Nephron progenitor cell (in vitro differentiated cells): Measurements from ENCODE around the gene ACOD1.

Source experiments
- DNase-seq: peaks from one replicate; pipeline ENCODE4 v3.0.0; 2021
- H3K27ac Mint-ChIP-seq: 2 replicates; pipeline ENCODE4 v1.8.0; 2021; ENCODE audit warnings: mild to moderate bottlenecking, moderate library complexity, mixed read lengths
- H3K27me3 Mint-ChIP-seq: 2 replicates; pipeline ENCODE4 v1.8.0; 2021; ENCODE audit warnings: mild to moderate bottlenecking, low read depth, mixed read lengths; ENCODE audit not compliant: poor library complexity
- H3K36me3 Mint-ChIP-seq: 2 replicates; pipeline ENCODE4 v1.8.0; 2021; ENCODE audit warnings: low read depth, mixed read lengths
- H3K4me1 Mint-ChIP-seq: 2 replicates; pipeline ENCODE4 v1.8.0; 2021; ENCODE audit warnings: mixed read lengths
- H3K4me3 Mint-ChIP-seq: 2 replicates; pipeline ENCODE4 v1.8.0; 2021; ENCODE audit warnings: mild to moderate bottlenecking, moderate library complexity, mixed read lengths
- H3K9me3 Mint-ChIP-seq: 2 replicates; pipeline ENCODE4 v1.8.0; 2021; ENCODE audit warnings: mild to moderate bottlenecking, moderate library complexity, mixed read lengths
- CTCF ChIP-seq: fragments of 200-600 bp; sonication (generic); IDR thresholded peaks from 2 replicates; pipeline ENCODE4 v1.5.0; 2021; ENCODE audit warnings: antibody characterized with exemption

The ACOD1 gene

DNA sequence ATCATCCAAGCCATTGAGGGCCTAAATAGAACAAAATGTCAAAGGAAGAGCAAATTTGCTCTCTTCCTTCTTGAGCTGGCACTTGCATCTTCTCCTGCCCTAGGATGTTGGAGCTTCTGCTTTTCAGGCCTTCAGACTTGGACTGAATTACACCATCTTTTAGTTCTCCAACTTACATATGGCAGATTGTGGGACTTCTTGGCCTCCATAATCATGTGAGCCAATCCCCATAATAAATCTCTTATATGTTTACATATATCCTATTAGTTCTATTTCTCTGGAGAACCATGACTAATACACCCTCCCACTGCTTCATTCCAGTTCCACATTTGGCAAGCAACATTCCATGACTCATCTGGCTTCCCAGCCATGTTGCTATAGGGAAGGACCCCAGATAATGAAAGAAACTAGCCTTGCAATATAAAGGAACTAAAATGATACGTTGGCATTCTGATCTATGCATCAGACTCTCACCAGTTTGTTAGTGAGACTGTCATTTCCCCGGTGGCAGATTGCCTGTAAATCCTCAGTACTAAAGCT is 11.0 kb upstream of the ACOD1 start:
- Mint-ChIP-seq H3K27ac (no peak overlapping the region), H3K4me1 (no peaks in the 10 kb centered on the region), H3K4me3 (no peak overlapping the region), H3K36me3 (no peaks in the 10 kb centered on the region), H3K27me3 (peaks cover 11% of the 10 kb centered on the region), H3K9me3 (no peaks in the 10 kb centered on the region)
- DNase-seq = no peak
- no peak for TF ChIP-seq CTCF

DNA sequence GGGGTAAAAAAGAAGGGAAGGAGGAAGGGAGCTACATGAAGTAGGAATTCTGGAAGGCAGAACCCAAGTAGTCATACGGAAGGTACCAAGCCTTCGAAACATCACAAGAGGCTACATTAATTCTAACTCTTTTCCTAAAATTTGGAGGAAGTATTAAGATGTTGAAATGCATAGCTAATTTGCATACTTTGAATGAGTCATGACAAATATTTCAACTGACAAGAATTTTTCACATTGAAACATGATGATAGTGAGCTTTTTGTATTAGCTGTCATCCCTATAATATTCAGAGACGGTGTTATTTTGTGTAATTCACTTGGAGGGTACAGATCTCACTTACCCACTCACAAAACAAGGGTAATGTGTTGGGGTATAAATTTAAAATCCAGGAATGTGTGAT is 9.1 kb upstream of the ACOD1 start:
- H3K4me1 Mint-ChIP-seq = no peaks in the 10 kb centered on the region
- DNase-seq = no peak
- H3K27ac Mint-ChIP-seq = no peak overlapping the region
- H3K27me3 Mint-ChIP-seq = peaks cover 11% of the 10 kb centered on the region
- H3K36me3 Mint-ChIP-seq = no peaks in the 10 kb centered on the region
- no peak for TF ChIP-seq CTCF
- H3K4me3 Mint-ChIP-seq = no peak overlapping the region
- no peaks in the 10 kb centered on the region for H3K9me3 Mint-ChIP-seq

DNA sequence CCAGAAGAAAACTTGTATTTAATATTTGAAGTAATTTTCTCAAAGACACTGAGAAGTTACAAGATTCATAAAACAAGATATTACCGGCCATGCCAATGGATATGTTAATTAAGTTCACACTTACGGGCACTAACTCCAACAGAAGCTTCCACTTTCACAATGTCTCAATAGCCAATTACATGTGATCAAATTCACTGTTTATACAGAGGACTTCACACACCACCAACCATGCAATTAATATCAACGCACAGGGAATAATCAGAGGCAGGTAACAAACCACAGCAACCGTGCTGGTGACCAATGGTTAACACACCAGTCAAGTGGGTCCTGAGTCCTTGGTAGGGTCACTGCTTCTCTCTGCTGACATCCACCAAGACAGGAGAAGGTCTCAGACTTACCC is 5.9 kb upstream of the ACOD1 start:
- TF ChIP-seq CTCF = no peak
- peaks cover 3% of the 10 kb centered on the region for H3K9me3 Mint-ChIP-seq
- H3K27me3 Mint-ChIP-seq = peaks cover 9% of the 10 kb centered on the region
- H3K27ac Mint-ChIP-seq = no peak overlapping the region
- H3K36me3 Mint-ChIP-seq = no peaks in the 10 kb centered on the region
- H3K4me1 Mint-ChIP-seq = no peaks in the 10 kb centered on the region
- H3K4me3 Mint-ChIP-seq = no peak overlapping the region
- DNase-seq = no peak

- Mint-ChIP-seq H3K27ac (no peak overlapping the region), H3K9me3 (peaks cover 3% of the 10 kb centered on the region), H3K4me1 (no peaks in the 10 kb centered on the region), H3K27me3 (peaks cover 7% of the 10 kb centered on the region), H3K4me3 (no peak overlapping the region), H3K36me3 (no peaks in the 10 kb centered on the region)
- no peak for DNase-seq
- no peak for TF ChIP-seq CTCF
Observed at GRCh38 chr13:76943646-76944045, 4.7 kb upstream of the ACOD1 start.

GRCh38 chr13:76944456-76944855 is 3.9 kb upstream of the ACOD1 start:
- Mint-ChIP-seq H3K4me1 (no peaks in the 10 kb centered on the region), H3K27ac (no peak overlapping the region), H3K36me3 (no peaks in the 10 kb centered on the region), H3K4me3 (no peak overlapping the region), H3K27me3 (peaks cover 4% of the 10 kb centered on the region), H3K9me3 (peaks cover 3% of the 10 kb centered on the region)
- DNase-seq = no peak
- no peak for TF ChIP-seq CTCF

DNA sequence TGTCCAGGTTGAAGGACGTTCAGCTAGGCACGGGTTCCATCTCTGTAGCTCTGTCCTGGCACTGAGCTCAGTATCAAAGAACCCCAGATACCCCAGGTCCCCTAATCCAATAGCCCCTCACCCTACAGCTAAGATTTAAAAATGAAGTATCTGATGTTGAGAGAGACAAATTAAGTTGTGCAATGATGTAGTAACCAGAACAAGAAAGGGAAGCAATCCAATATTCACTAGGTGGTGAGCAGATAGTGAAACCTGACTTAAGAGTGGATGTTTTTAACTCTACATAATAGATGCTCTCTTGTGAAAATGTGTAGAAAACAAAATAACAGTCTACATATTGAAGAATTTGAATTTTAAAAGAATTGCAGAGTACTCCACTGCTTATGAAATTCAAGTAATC is 1.8 kb downstream of the ACOD1 start:
- no peak overlapping the region for H3K27ac Mint-ChIP-seq
- H3K36me3 Mint-ChIP-seq = no peaks in the 10 kb centered on the region
- H3K9me3 Mint-ChIP-seq = peaks cover 3% of the 10 kb centered on the region
- H3K4me1 Mint-ChIP-seq = no peaks in the 10 kb centered on the region
- no peak for DNase-seq
- H3K27me3 Mint-ChIP-seq = peaks cover 18% of the 10 kb centered on the region
- no peak overlapping the region for H3K4me3 Mint-ChIP-seq
- TF ChIP-seq CTCF = no peak
